Stimulated activated CD8-positive, alpha-beta memory T cell treated with anti-CD3 and anti-CD28 coated beads, Interleukin-15, amount 100 ng/mL, for 4 hours (primary cell): ENCODE data around the gene UQCRC1.

Source experiments
- DNase-seq, 2 donors: peaks; one replicate each; pipeline ENCODE4 v3.0.0-alpha.2; 2020; ENCODE audit warnings: low read depth in 2 of 2

UQCRC1 gene

GRCh38 chr3:48599077-48599501, 10.4 kb downstream of the UQCRC1 start:
- no peak for DNase-seq

GRCh38 chr3:48598323-48599076, 10.9 kb downstream of the UQCRC1 start:
- no peak for DNase-seq

- no peak for DNase-seq
These were observed 12.0 kb downstream of the UQCRC1 start for GRCh38 chr3:48597408-48597800.

GRCh38 chr3:48596676-48597407, 12.6 kb downstream of the UQCRC1 start:
- no peak for DNase-seq

- no peak for DNase-seq
These were observed 13.3 kb downstream of the UQCRC1 start for GRCh38 chr3:48596157-48596556.

GRCh38 chr3:48595526-48596121, 13.8 kb downstream of the UQCRC1 start:
- DNase-seq = no peak

- DNase-seq = no peak
These were observed 14.3 kb downstream of the UQCRC1 start, which contains the start of gene COL7A1 for GRCh38 chr3:48595075-48595525. Gene COL7A1, minus strand, starts transcription at chr3:48595329. Its CDS starts 170 bp downstream, at chr3:48595159.

- DNase-seq = no peak
These were observed 14.9 kb downstream of the UQCRC1 start for GRCh38 chr3:48594417-48595049.

GRCh38 chr3:48593337-48593736, 16.1 kb downstream of the UQCRC1 start:
- DNase-seq = no peak

GRCh38 chr3:48592519-48593087, 16.8 kb downstream of the UQCRC1 start:
- DNase-seq = no peak

- no peak for DNase-seq
These were observed 17.4 kb downstream of the UQCRC1 start for GRCh38 chr3:48591886-48592518.

- DNase-seq = no peak
These were observed 18.0 kb downstream of the UQCRC1 start for GRCh38 chr3:48591436-48591835.

- no peak for DNase-seq
These were observed 21.2 kb downstream of the UQCRC1 start for GRCh38 chr3:48588230-48588629.

- no peak for DNase-seq
These were observed 21.8 kb downstream of the UQCRC1 start for GRCh38 chr3:48587686-48588085.

GRCh38 chr3:48585411-48585810, 24.0 kb downstream of the UQCRC1 start:
- DNase-seq = no peak

- no peak for DNase-seq
These were observed 24.6 kb downstream of the UQCRC1 start for GRCh38 chr3:48584836-48585235.

- DNase-seq = no peak
These were observed 27.6 kb downstream of the UQCRC1 start for GRCh38 chr3:48581621-48582481.

GRCh38 chr3:48576647-48577046, 32.8 kb downstream of the UQCRC1 start:
- no peak for DNase-seq

GRCh38 chr3:48575366-48575765, 34.1 kb downstream of the UQCRC1 start:
- DNase-seq = no peak

GRCh38 chr3:48573973-48574585, 35.4 kb downstream of the UQCRC1 start:
- no peak for DNase-seq
